ENCODE data around the gene OPCML.
A peak's percentile ranks its signal among the peaks of the same experiment; 100 is the strongest.

Gene OPCML

GRCh38 chr11:132549561-132549960 is 982.7 kb downstream of the OPCML start:
- TF ChIP-seq, protein P1, sequence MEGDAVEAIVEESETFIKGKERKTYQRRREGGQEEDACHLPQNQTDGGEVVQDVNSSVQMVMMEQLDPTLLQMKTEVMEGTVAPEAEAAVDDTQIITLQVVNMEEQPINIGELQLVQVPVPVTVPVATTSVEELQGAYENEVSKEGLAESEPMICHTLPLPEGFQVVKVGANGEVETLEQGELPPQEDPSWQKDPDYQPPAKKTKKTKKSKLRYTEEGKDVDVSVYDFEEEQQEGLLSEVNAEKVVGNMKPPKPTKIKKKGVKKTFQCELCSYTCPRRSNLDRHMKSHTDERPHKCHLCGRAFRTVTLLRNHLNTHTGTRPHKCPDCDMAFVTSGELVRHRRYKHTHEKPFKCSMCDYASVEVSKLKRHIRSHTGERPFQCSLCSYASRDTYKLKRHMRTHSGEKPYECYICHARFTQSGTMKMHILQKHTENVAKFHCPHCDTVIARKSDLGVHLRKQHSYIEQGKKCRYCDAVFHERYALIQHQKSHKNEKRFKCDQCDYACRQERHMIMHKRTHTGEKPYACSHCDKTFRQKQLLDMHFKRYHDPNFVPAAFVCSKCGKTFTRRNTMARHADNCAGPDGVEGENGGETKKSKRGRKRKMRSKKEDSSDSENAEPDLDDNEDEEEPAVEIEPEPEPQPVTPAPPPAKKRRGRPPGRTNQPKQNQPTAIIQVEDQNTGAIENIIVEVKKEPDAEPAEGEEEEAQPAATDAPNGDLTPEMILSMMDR (IDR thresholded peaks at IDR 0.05; ENCODE audit: extremely low read depth, missing control alignments) = no peak
- no peak for DNase-seq (ENCODE audit: low spot score)

DNA sequence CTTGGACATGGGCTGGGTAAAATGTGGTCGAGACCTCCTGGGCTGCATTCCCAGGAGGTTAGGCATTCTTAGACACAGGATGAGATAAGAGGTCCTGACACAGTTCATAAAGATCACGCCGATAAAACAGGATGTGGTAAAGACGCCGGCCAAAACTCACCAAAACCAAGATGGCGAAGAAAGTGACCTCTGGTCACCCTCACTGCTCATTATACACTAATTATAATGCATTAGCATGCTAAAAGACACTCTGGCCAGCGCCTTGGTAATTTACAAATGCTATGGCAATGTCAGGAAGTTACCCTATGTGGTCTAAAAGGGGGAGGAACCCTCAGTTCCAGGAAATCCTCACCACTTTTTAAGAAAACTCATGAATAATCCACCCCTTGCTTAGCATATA is 983.3 kb downstream of the OPCML start:
- TF ChIP-seq, protein P1 (IDR thresholded peaks at IDR 0.05; ENCODE audit: extremely low read depth, missing control alignments) = no peak
- no peak for DNase-seq (ENCODE audit: low spot score)

DNA sequence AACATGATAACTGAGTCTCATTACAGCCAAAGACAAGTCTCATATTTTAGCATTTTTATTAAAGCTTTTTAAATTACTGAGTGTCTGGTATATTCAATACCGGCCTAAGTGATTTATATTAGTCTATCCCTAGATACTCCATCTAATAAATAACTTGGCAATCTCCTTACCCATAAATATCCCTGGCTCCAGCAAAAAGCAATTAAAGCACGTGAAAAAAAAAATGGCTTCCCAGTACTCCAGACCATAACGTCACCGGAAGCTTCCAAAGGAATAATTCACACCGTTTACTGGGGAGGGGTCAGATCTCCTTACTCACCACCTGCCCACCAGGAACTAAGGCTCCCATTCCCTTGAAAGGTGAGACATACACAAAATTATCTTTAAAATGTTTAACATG is 988.3 kb downstream of the OPCML start:
- no peak for DNase-seq (ENCODE audit: low spot score)
- TF ChIP-seq, protein P1 (IDR thresholded peaks at IDR 0.05; ENCODE audit: extremely low read depth, missing control alignments) = no peak

- TF ChIP-seq, protein P1 (IDR thresholded peaks at IDR 0.05; ENCODE audit: extremely low read depth, missing control alignments) = no peak
Observed at GRCh38 chr11:132541794-132542193, 990.5 kb downstream of the OPCML start.

DNA sequence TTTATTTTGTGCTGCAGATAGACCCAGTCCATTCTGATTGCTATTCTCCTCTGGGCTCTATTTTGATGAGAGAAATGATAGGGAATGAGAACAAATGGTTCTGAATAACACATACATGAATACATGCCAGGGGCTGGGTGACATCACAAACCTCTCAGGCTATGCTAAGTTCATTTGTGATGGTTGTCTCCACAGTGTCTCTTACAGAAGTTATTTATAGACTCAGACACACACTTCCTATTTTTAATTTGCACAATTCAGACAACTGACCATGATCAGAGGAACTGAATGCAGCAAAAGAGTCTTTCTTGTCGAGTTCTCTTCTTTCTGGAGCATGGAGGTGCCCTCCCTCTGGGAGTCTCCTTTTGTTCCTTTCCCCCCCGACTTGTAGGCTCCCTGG is 991.7 kb downstream of the OPCML start:
- DNase-seq (ENCODE audit: low spot score) = no peak
- TF ChIP-seq, protein P1 (IDR thresholded peaks at IDR 0.05; ENCODE audit: extremely low read depth, missing control alignments) = no peak

More at GRCh38 chr11:132541794-132542193, 990.5 kb downstream of the OPCML start:
- DNase-seq (ENCODE audit: low spot score) = peak; percentile 21

DNA sequence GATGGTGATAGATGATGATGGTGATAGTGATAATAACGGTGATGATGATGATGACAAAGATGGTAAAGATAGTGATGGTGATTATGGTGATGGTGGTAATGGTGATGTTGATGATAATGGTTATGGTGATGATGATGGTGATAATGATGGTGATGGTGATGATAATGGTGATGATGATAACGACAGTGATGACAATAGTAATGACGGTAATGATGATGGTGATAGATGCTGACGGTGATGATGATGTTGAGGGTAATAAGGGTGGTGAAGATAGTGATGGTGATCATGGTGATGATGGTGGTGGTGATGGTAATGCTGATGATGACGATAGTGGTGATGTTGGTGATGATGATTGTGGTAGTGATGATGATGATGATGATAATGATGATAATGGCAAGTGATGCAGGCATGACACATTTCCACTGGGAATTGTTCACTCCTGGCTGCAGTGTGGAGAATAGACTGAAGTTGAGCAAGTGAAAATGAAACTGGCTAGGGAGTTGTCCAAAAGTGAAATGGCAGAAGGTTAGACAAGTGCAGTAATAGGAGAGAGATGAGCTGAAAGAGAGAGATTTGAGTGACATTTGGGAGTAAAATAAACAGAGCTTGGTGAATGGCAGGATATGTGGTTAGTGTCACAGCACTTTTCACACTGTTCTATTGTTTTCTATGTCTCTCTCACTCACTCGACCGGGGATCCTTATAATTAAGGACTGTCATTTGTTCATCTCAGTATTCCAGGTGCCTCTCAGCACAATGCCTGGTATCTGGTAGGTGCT is 992.5 kb downstream of the OPCML start:
- DNase-seq (ENCODE audit: low spot score) = no peak
- TF ChIP-seq, protein P1 (IDR thresholded peaks at IDR 0.05; ENCODE audit: extremely low read depth, missing control alignments) = no peak

- TF ChIP-seq, protein P1 (IDR thresholded peaks at IDR 0.05; ENCODE audit: extremely low read depth, missing control alignments) = no peak
Observed at GRCh38 chr11:132538642-132539041, 993.7 kb downstream of the OPCML start.

More at GRCh38 chr11:132538642-132539041, 993.7 kb downstream of the OPCML start:
- no peak for DNase-seq (ENCODE audit: low spot score)
